K562 (cell line): ENCODE data around the gene BANF2. TPM values are rescaled to one million over a fixed set of nuclear protein-coding genes. Genes with fewer than 3 reads are reported as not detected.

Source experiments
- ARID1B ChIP-seq: fragments of 450-650 bp; IDR thresholded peaks from 2 replicates; pipeline ENCODE4 v1.6.1; 2016; ENCODE audit warnings: antibody characterized with exemption, mild to moderate bottlenecking, inconsistent platforms
- CBX3 ChIP-seq, 2 experiments: IDR thresholded peaks; 1 replicate in 1 of 2; 2 replicates in 1 of 2; pipeline ENCODE4 v1.6.1; 2012; ENCODE audit warnings: inconsistent platforms in 2 of 2, low read length in 2 of 2, borderline replicate concordance in 1 of 2, control low read depth in 1 of 2
- CREB3 ChIP-seq: fragments of 450-650 bp; conservative IDR thresholded peaks from 2 replicates; pipeline ENCODE4 v1.6.1; 2016; ENCODE audit warnings: missing genetic modification characterization, low read depth, mild to moderate bottlenecking, missing compliant biosample characterization, moderate library complexity
- EP300 ChIP-seq: IDR thresholded peaks from 2 replicates; pipeline ENCODE4 v1.6.1; 2012; ENCODE audit warnings: low read length, improper control_type of control experiment
- FOXA1 ChIP-seq: fragments of 450-650 bp; IDR thresholded peaks from 2 replicates; pipeline ENCODE4 v1.6.1; 2016; ENCODE audit warnings: mild to moderate bottlenecking, borderline replicate concordance
- GATA2 ChIP-seq: sonication (generic); formaldehyde crosslinking; IDR thresholded peaks from 2 replicates; pipeline ENCODE4 v1.4.0; 2020; ENCODE audit warnings: mild to moderate bottlenecking, missing genetic modification reagents
- GATAD2B ChIP-seq: fragments of 450-650 bp; IDR thresholded peaks from 2 replicates; pipeline ENCODE4 v1.6.1; 2017; ENCODE audit warnings: mild to moderate bottlenecking, borderline replicate concordance
- JUND ChIP-seq, 2 experiments: IDR thresholded peaks; 2 replicates in 1 of 2; 3 replicates in 1 of 2; pipeline ENCODE4 v1.6.1; 2011; ENCODE audit warnings: borderline replicate concordance in 2 of 2, low read depth in 2 of 2, low read length in 2 of 2, improper control_type of control experiment in 1 of 2, missing biosample characterization in 1 of 2, missing genetic modification characterization in 1 of 2, missing genetic modification reagents in 1 of 2
- NFE2L1 ChIP-seq: fragments of 450-650 bp; IDR thresholded peaks from 2 replicates; pipeline ENCODE4 v1.6.1; 2016; ENCODE audit warnings: missing genetic modification characterization, low read depth, mild to moderate bottlenecking, missing compliant biosample characterization, moderate library complexity, borderline replicate concordance
- RCOR1 ChIP-seq, 2 experiments: IDR thresholded peaks; 2 replicates each; pipeline ENCODE4 v1.6.1; 2012; ENCODE audit warnings: low read depth in 2 of 2, low read length in 2 of 2, borderline replicate concordance in 1 of 2, improper control_type of control experiment in 1 of 2
- SFPQ ChIP-seq: fragments of 200-400 bp; formaldehyde crosslinking; IDR thresholded peaks from 2 replicates; pipeline ENCODE4 v1.6.1; 2017; ENCODE audit warnings: mild to moderate bottlenecking, low read depth, low read length, moderate library complexity
- STAT5A ChIP-seq: IDR thresholded peaks from 2 replicates; pipeline ENCODE4 v1.6.1; 2012; ENCODE audit warnings: low read length, inconsistent platforms, borderline replicate concordance
- TBP ChIP-seq: optimal IDR thresholded peaks from 2 replicates; pipeline ENCODE3; 2011; ENCODE audit warnings: low read depth, low read length, improper control_type of control experiment
- TEAD4 ChIP-seq, 2 experiments: sonication (generic) in 1 of 2; formaldehyde crosslinking in 1 of 2; IDR thresholded peaks; 2 replicates each; pipeline versions ENCODE4 v1.6.1 to v1.8.0; 2012 to 2022; ENCODE audit warnings: borderline replicate concordance in 1 of 2, inconsistent platforms in 1 of 2, low read length in 1 of 2, mild to moderate bottlenecking in 1 of 2, missing genetic modification reagents in 1 of 2
- WHSC1 ChIP-seq: IDR thresholded peaks from one replicate; pipeline ENCODE4 v1.6.1; 2012; ENCODE audit warnings: low read length, control low read depth, inconsistent platforms
- ZNF23 ChIP-seq: fragments of 250-450 bp; sonication (Bioruptor Pico); IDR thresholded peaks from 2 replicates; pipeline ENCODE4 v1.4.0; 2020; ENCODE audit warnings: mild to moderate bottlenecking
- ZNF766 ChIP-seq: fragments of 200-800 bp; sonication (Bioruptor generic); conservative IDR thresholded peaks from 2 replicates; pipeline ENCODE4 v1.6.1; 2016; ENCODE audit warnings: missing genetic modification characterization, missing compliant biosample characterization
- polyA plus RNA-seq, 8 experiments: library from polyadenylated mRNA; depleted of rRNA in 4 of 8; stranded (reverse) in 5 of 8; unstranded in 3 of 8; fragments of >200 nt; fragmentation: Nextera tagmentation in 2 of 8; fragmentation: Illumina TruSeq in 1 of 8; extraction: Ambion mirVana in 2 of 8; extraction: Trizol in 1 of 8; gene quantifications; 2 replicates each; pipeline versions ENCODE4 v1.2.1 to v1.2.3, GENCODE V29; 2011 to 2014; ENCODE audit warnings: inconsistent platforms in 1 of 8, missing spikeins in 1 of 8
- total RNA-seq, 7 experiments: library from RNA; depleted of rRNA in 6 of 7; stranded (reverse); fragments of >200 nt in 6 of 7; fragmentation: Illumina TruSeq in 2 of 7; extraction: Trizol in 2 of 7; gene quantifications; 2 replicates each; pipeline versions ENCODE4 v1.2.1 to v1.2.3, GENCODE V29; 2011 to 2021; ENCODE audit warnings: low replicate concordance in 1 of 7
- TF ChIP-seq, protein P1 (sequence below), 2 experiments: fragments of 150-350 bp in 1 of 2; IDR thresholded peaks; 2 replicates each; pipeline ENCODE4 v1.6.1; 2012 to 2016; ENCODE audit warnings: low read depth in 2 of 2, low read length in 2 of 2, mild to moderate bottlenecking in 1 of 2, moderate library complexity in 1 of 2

Gene BANF2
- total and polyA plus RNA-seq, 9 of the 15 experiments (the other 6 are each of a cell fraction or from before 2014, with no cell fraction given), result not detected

- no peak for TF ChIP-seq SFPQ
- TF ChIP-seq ZNF23, result no peak
- no peak for TF ChIP-seq CREB3
- TF ChIP-seq WHSC1, result no peak
- TF ChIP-seq EP300, result peak; percentile 68; the same call in 1 of the 2 replicates
- no peak for TF ChIP-seq NFE2L1 (tag)
- peak; percentile 64; the same call in 1 of the 2 replicates for TF ChIP-seq TEAD4 (IDR thresholded peaks at IDR 0.05; ENCODE audit: low read length)
- TF ChIP-seq TEAD4 (CRISPR knock-in tag; IDR thresholded peaks at IDR 0.05; ENCODE audit: borderline replicate concordance), result no peak
- TF ChIP-seq ARID1B, result peak; percentile 46; the same call in 1 of the 2 replicates
- 0 out of 2 replicates have a peak, but pooled peaks have one; percentile 39 for TF ChIP-seq ZNF766 (CRISPR knock-in tag)
- TF ChIP-seq RCOR1 (IDR thresholded peaks at IDR 0.05; ENCODE audit: borderline replicate concordance in 1 of 2, low read depth in 2 of 2, low read length in 2 of 2), result peak in 1 of 2 experiments; percentile 57; a peak in 1 of 4 replicates
- no peak for TF ChIP-seq GATAD2B
- TF ChIP-seq CBX3 (IDR thresholded peaks at IDR 0.05; ENCODE audit: borderline replicate concordance in 1 of 2, low read length in 2 of 2), result no peak
- TF ChIP-seq GATA2, result 0 out of 2 replicates have a peak, but pooled peaks have one; percentile 27
- peak; percentile 50; the same call in 1 of the 2 replicates for TF ChIP-seq STAT5A
- TF ChIP-seq FOXA1, result no peak
- TF ChIP-seq, protein P1, sequence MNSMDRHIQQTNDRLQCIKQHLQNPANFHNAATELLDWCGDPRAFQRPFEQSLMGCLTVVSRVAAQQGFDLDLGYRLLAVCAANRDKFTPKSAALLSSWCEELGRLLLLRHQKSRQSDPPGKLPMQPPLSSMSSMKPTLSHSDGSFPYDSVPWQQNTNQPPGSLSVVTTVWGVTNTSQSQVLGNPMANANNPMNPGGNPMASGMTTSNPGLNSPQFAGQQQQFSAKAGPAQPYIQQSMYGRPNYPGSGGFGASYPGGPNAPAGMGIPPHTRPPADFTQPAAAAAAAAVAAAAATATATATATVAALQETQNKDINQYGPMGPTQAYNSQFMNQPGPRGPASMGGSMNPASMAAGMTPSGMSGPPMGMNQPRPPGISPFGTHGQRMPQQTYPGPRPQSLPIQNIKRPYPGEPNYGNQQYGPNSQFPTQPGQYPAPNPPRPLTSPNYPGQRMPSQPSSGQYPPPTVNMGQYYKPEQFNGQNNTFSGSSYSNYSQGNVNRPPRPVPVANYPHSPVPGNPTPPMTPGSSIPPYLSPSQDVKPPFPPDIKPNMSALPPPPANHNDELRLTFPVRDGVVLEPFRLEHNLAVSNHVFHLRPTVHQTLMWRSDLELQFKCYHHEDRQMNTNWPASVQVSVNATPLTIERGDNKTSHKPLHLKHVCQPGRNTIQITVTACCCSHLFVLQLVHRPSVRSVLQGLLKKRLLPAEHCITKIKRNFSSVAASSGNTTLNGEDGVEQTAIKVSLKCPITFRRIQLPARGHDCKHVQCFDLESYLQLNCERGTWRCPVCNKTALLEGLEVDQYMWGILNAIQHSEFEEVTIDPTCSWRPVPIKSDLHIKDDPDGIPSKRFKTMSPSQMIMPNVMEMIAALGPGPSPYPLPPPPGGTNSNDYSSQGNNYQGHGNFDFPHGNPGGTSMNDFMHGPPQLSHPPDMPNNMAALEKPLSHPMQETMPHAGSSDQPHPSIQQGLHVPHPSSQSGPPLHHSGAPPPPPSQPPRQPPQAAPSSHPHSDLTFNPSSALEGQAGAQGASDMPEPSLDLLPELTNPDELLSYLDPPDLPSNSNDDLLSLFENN (IDR thresholded peaks at IDR 0.05; ENCODE audit: low read depth in 2 of 2, low read length in 2 of 2), result no peak
- TF ChIP-seq JUND (IDR thresholded peaks at IDR 0.05; ENCODE audit: borderline replicate concordance, low read depth, low read length), result no peak
- TF ChIP-seq JUND (tag; IDR thresholded peaks at IDR 0.05; ENCODE audit: borderline replicate concordance, low read depth, low read length), result peak; percentile 25; the same call in 1 of the 3 replicates
- TF ChIP-seq TBP, result no peak
Observed at GRCh38 chr20:17678295-17678694, 21.5 kb upstream of the BANF2 start (continued).
